Upper lobe of left lung (tissue), 4 donors: ENCODE results near the gene MEGF9.

Experiments used
- CTCF ChIP-seq, 6 experiments: fragments of 450-650 bp in 4 of 6; fragments of 200-600 bp in 2 of 6; sonication (generic) in 2 of 6; IDR thresholded peaks; one replicate each; pipeline ENCODE4 v1.5.1; 2016 to 2019; ENCODE audit warnings: antibody characterized with exemption in 6 of 6
- EP300 ChIP-seq, 4 donors: sonication (generic); formaldehyde crosslinking; IDR thresholded peaks; one replicate each; pipeline ENCODE4 v1.5.1; 2017; ENCODE audit warnings: antibody characterized with exemption in 4 of 4, control low read depth in 2 of 4
- POLR2A ChIP-seq, 4 donors: fragments of 450-650 bp; IDR thresholded peaks; one replicate each; pipeline ENCODE4 v1.5.1; 2016 to 2017; ENCODE audit warnings: antibody characterized with exemption in 4 of 4, mild to moderate bottlenecking in 2 of 4
- POLR2AphosphoS5 ChIP-seq, 2 donors: sonication (generic); formaldehyde crosslinking; IDR thresholded peaks; one replicate each; pipeline ENCODE4 v1.5.1; 2017; ENCODE audit warnings: antibody characterized with exemption in 2 of 2

- TF ChIP-seq EP300 (IDR thresholded peaks at IDR 0.05) (no peak), POLR2A (IDR thresholded peaks at IDR 0.05) (no peak), POLR2AphosphoS5 (IDR thresholded peaks at IDR 0.05) (no peak), CTCF (IDR thresholded peaks at IDR 0.05) (no peak)
Observed at GRCh38 chr9:120761006-120761405, 46.7 kb upstream of the MEGF9 start.
